GM12878 (cell line): Measurements from ENCODE around the gene CFDP1. TPM values are rescaled to one million over a fixed set of nuclear protein-coding genes. Genes with fewer than 3 reads are reported as not detected.

ENCODE experiments used
- ATAC-seq: fragments of 200-7000 bp; cut with Tn5 transposase; 3 replicates; pipeline ENCODE4 v1.9.1; 2020; ENCODE audit warnings: mild to moderate bottlenecking, moderate library complexity
- BruUV-seq: library from RNA; stranded (reverse); fragments of 400-500 nt; replicated peaks from 2 replicates; lab custom pipeline; 2021; lab: Mats Ljungman, UMichigan
- CTCF ChIA-PET: fragments of 300-600 bp; sonication (Branson Sonifier 250); formaldehyde crosslinking; extraction: SDS; loops from one replicate; lab custom pipeline; 2021; ENCODE audit warnings: inconsistent platforms; lab: Yijun Ruan, JAX
- POLR2A ChIA-PET: fragments of 350-600 bp; formaldehyde crosslinking; extraction: SDS; loops from one replicate; lab custom pipeline; 2021; ENCODE audit warnings: inconsistent platforms; lab: Charles Lee
- RAD21 ChIA-PET: fragments of 300-600 bp; sonication (Branson Sonifier 250); formaldehyde crosslinking; loops from one replicate; lab custom pipeline; 2023; ENCODE audit warnings: antibody characterized with exemption; ENCODE audit not compliant: unreplicated experiment; lab: Charles Lee
- SMC1A ChIA-PET: fragments of 300-600 bp; sonication (Branson Sonifier 250); formaldehyde crosslinking; loops from one replicate; lab custom pipeline; 2023; ENCODE audit not compliant: unreplicated experiment, uncharacterized antibody; lab: Charles Lee
- DNase-seq: peaks from one replicate; pipeline ENCODE4 v3.0.0-alpha.2; 2011; ENCODE audit warnings: low read depth, low spot score
- FAIRE-seq: peaks from 3 replicates; lab custom pipeline; 2011; peaks lifted over from hg19 to GRCh38; lab: Jason Lieb, UNC
- H2AFZ ChIP-seq: 2 replicates; pipeline ENCODE4 v1.6.0; 2011; ENCODE audit warnings: low read depth, low read length, control low read depth; ENCODE audit not compliant: control insufficient read depth
- H3K27ac ChIP-seq: 2 replicates; pipeline ENCODE4 v1.5.1; 2011; ENCODE audit warnings: control low read depth; ENCODE audit not compliant: control insufficient read depth, insufficient read depth
- H3K27me3 ChIP-seq, 2 experiments: replicated peaks in 1 of 2; 2 replicates each; pipeline versions ENCODE4 v1.6.0 to v1.6.1; 2011; ENCODE audit warnings: low read length in 1 of 2; ENCODE audit not compliant: control insufficient read depth in 2 of 2, insufficient read depth in 2 of 2
- H3K36me3 ChIP-seq, 2 experiments: 2 replicates each; pipeline ENCODE4 v1.5.1; 2011; ENCODE audit warnings: low read length in 1 of 2; ENCODE audit not compliant: control insufficient read depth in 2 of 2, insufficient read depth in 2 of 2
- H3K4me1 ChIP-seq: 2 replicates; pipeline ENCODE4 v1.6.1; 2011; ENCODE audit warnings: mild to moderate bottlenecking, low read length, moderate library complexity, mixed read lengths; ENCODE audit not compliant: control insufficient read depth, insufficient read depth
- H3K4me2 ChIP-seq: 2 replicates; pipeline ENCODE4 v1.6.0; 2011; ENCODE audit warnings: control low read depth; ENCODE audit not compliant: control insufficient read depth, insufficient read depth
- H3K4me3 ChIP-seq: fragments of 200-600 bp; sonication (generic); 2 replicates; pipeline ENCODE4 v1.5.1; 2016
- H3K79me2 ChIP-seq: 2 replicates; pipeline ENCODE4 v1.6.0; 2011; ENCODE audit warnings: low read length; ENCODE audit not compliant: control insufficient read depth, insufficient read depth
- H3K9ac ChIP-seq: 2 replicates; pipeline ENCODE4 v1.8.0; 2011; ENCODE audit warnings: low read length, control low read depth, mixed read lengths; ENCODE audit not compliant: control insufficient read depth, insufficient read depth
- H3K9me3 ChIP-seq: replicated peaks from 3 replicates; pipeline ENCODE4 v1.5.1; 2011; ENCODE audit warnings: mild to moderate bottlenecking, low read length; ENCODE audit not compliant: control insufficient read depth, insufficient read depth
- H4K20me1 ChIP-seq: 2 replicates; pipeline ENCODE4 v1.6.0; 2011; ENCODE audit not compliant: control insufficient read depth, insufficient read depth
- CHD2 ChIP-seq: IDR thresholded peaks from 2 replicates; pipeline ENCODE4 v1.6.1; 2011; ENCODE audit warnings: low read depth, low read length, improper control_type of control experiment, borderline replicate concordance
- EED ChIP-seq: sonication (generic); IDR thresholded peaks from 2 replicates; pipeline ENCODE4 v1.6.1; 2016; ENCODE audit warnings: antibody characterized with exemption, low read depth
- ESRRA ChIP-seq: IDR thresholded peaks from 2 replicates; pipeline ENCODE4 v1.6.1; 2012; ENCODE audit warnings: mild to moderate bottlenecking, low read length, improper control_type of control experiment
- HDAC2 ChIP-seq: fragments of 200-600 bp; sonication (generic); IDR thresholded peaks from 2 replicates; pipeline ENCODE4 v1.6.1; 2017
- HDGF ChIP-seq: fragments of 450-650 bp; IDR thresholded peaks from 2 replicates; pipeline ENCODE4 v1.6.1; 2016; ENCODE audit warnings: antibody characterized with exemption
- IKZF1 ChIP-seq: fragments of 450-650 bp; conservative IDR thresholded peaks from 2 replicates; pipeline ENCODE4 v1.6.1; 2017; ENCODE audit warnings: antibody characterized with exemption, mild to moderate bottlenecking
- IRF5 ChIP-seq: fragments of 450-650 bp; IDR thresholded peaks from 2 replicates; pipeline ENCODE4 v1.6.1; 2017; ENCODE audit warnings: borderline replicate concordance
- PKNOX1 ChIP-seq: fragments of 450-650 bp; IDR thresholded peaks from 2 replicates; pipeline ENCODE4 v1.6.1; 2016; ENCODE audit warnings: mild to moderate bottlenecking
- POU2F2 ChIP-seq: IDR thresholded peaks from 3 replicates; pipeline ENCODE4 v1.6.1; 2011; ENCODE audit warnings: low read depth, mild to moderate bottlenecking, low read length, borderline replicate concordance
- RELA ChIP-seq: fragments of 450-650 bp; IDR thresholded peaks from 2 replicates; pipeline ENCODE4 v1.8.0; 2014; ENCODE audit warnings: borderline replicate concordance; ENCODE audit not compliant: partially characterized antibody
- SRF ChIP-seq, 2 experiments: IDR thresholded peaks; 2 replicates each; pipeline ENCODE4 v1.6.1; 2011; ENCODE audit warnings: low read depth in 2 of 2, low read length in 2 of 2, mild to moderate bottlenecking in 1 of 2, moderate library complexity in 1 of 2
- ZBTB40 ChIP-seq: fragments of 450-650 bp; IDR thresholded peaks from 2 replicates; pipeline ENCODE4 v1.6.1; 2016; ENCODE audit warnings: mild to moderate bottlenecking, moderate library complexity, borderline replicate concordance
- ZNF217 ChIP-seq: fragments of 450-650 bp; IDR thresholded peaks from 2 replicates; pipeline ENCODE4 v1.6.1; 2017; ENCODE audit warnings: antibody characterized with exemption, mild to moderate bottlenecking
- ZSCAN29 ChIP-seq: fragments of 450-650 bp; IDR thresholded peaks from 2 replicates; pipeline ENCODE4 v1.6.1; 2017; ENCODE audit warnings: mild to moderate bottlenecking, moderate library complexity
- WGBS: methylation state at CpG from one replicate; pipeline ENCODE4 v1.1.6; 2016; ENCODE audit warnings: low lambda C conversion rate; ENCODE audit not compliant: insufficient replicate concordance, insufficient coverage; ENCODE audit errors: missing lambda C conversion rate; 5-methylcytosine and 5-hydroxymethylcytosine counted together
- in situ Hi-C: fragments of 300-500 bp; cut with MboI; formaldehyde crosslinking; loops from 9 replicates; pipeline ENCODE4 v1.14.3; 2018; ENCODE audit warnings: mixed read lengths
- intact Hi-C: fragments of 100-400 bp; cut with micrococcal nuclease; formaldehyde crosslinking; loops from one replicate; pipeline ENCODE4 v1.14.2; 2022; ENCODE audit not compliant: unreplicated experiment
- polyA plus RNA-seq, 11 experiments: library from polyadenylated mRNA; depleted of rRNA in 4 of 11; unstranded in 6 of 11; stranded (reverse) in 5 of 11; fragments of >200 nt; fragmentation: Nextera tagmentation in 4 of 11; fragmentation: Illumina TruSeq in 1 of 11; extraction: Ambion mirVana in 4 of 11; extraction: Trizol in 1 of 11; gene quantifications; 1 replicate in 1 of 11; 2 replicates in 10 of 11; pipeline versions ENCODE4 v1.2.1 to v1.2.3, GENCODE V29; 2011 to 2016; ENCODE audit warnings: inconsistent platforms in 2 of 11, missing spikeins in 2 of 11, low read depth in 1 of 11
- total RNA-seq, 4 experiments: library from RNA; depleted of rRNA in 3 of 4; stranded (reverse); fragments of >200 nt in 3 of 4; fragmentation: Illumina TruSeq in 1 of 4; extraction: Trizol in 1 of 4; gene quantifications; 2 replicates each; pipeline versions ENCODE4 v1.2.1 to v1.2.3, GENCODE V29; 2013 to 2021

Gene CFDP1
- total and polyA plus RNA-seq, 10 of the 15 experiments (the other 5 are each of a cell fraction or from before 2014, with no cell fraction given) = 22.3 to 64.8 (median 36.7) TPM

- no peaks in the 10 kb centered on the region for H3K27me3 ChIP-seq
- ATAC-seq (no peak), DNase-seq (no peak), FAIRE-seq (no peak)
- H4K20me1 ChIP-seq = no peaks in the 10 kb centered on the region
- no peak overlapping the region for H3K4me3 ChIP-seq
- H3K4me2 ChIP-seq = no peak overlapping the region
- ChIA-PET POLR2A (interaction anchor here (0.8 to 1.2 kb wide), 2 partner anchors 13 to 45 kb away, joined by 3 read pairs; no protein-coding TSS in a partner anchor), SMC1A (interaction anchor here (1.0 to 1.6 kb wide), 4 partner anchors 9 to 22 kb away, joined by 3 to 7 read pairs (median 3); no protein-coding TSS in a partner anchor), CTCF (interaction anchor here (0.8 to 2.2 kb wide), 2 partner anchors 12 to 138 kb away, joined by 3 to 6 read pairs; no protein-coding TSS in a partner anchor), RAD21 (interaction anchor here (1.3 to 1.6 kb wide), 3 partner anchors 13 to 172 kb away, joined by 3 to 5 read pairs (median 3); no protein-coding TSS in a partner anchor)
- H3K36me3 ChIP-seq = 0 out of 4 replicates have a peak, but pooled peaks cover 0 to 2% of the 10 kb centered on the region in 2 experiments
- H2AFZ ChIP-seq = no peak overlapping the region
- no peaks in the 10 kb centered on the region for H3K9me3 ChIP-seq
- no peak overlapping the region for H3K9ac ChIP-seq
- H3K27ac ChIP-seq = no peak overlapping the region
- in situ Hi-C loops = no loop called here
- BruUV-seq = no TSS peak
- no peaks in the 10 kb centered on the region for H3K4me1 ChIP-seq
- H3K79me2 ChIP-seq = no peaks in the 10 kb centered on the region
- intact Hi-C loops = no loop called here
- TF ChIP-seq IRF5 (no peak), HDAC2 (no peak), ESRRA (no peak), HDGF (no peak), CHD2 (no peak), RELA (no peak), PKNOX1 (no peak), ZNF217 (no peak), EED (no peak), ZSCAN29 (no peak), ZBTB40 (no peak), IKZF1 (no peak), SRF (IDR thresholded peaks at IDR 0.05; ENCODE audit: low read depth in 2 of 2, low read length in 2 of 2) (no peak), POU2F2 (no peak)
- WGBS = 96% methylated on average over 3 of the region's 3 CpGs
Observed at GRCh38 chr16:75371171-75371570, 62.1 kb downstream of the CFDP1 start.
